K562 (cell line): ENCODE results near the gene BTD. TPM values are rescaled to one million over a fixed set of nuclear protein-coding genes. Genes with fewer than 3 reads are reported as not detected.

Experiments
- ATAC-seq: fragments of 200-7000 bp; cut with Tn5 transposase; 3 replicates; pipeline ENCODE4 v1.9.1; 2020; ENCODE audit warnings: moderate library complexity
- BruUV-seq: library from RNA; stranded (reverse); fragments of 400-500 nt; replicated peaks from 2 replicates; lab custom pipeline; 2021; lab: Mats Ljungman, UMichigan
- CTCF ChIA-PET: fragments of 300-600 bp; formaldehyde crosslinking; extraction: SDS; loops from one replicate; lab custom pipeline; 2021; ENCODE audit warnings: low intra/inter-chr PET ratio; lab: Yijun Ruan, JAX
- POLR2A ChIA-PET: fragments of 300-600, 350-650 bp; sonication (Branson Sonifier 250); formaldehyde crosslinking; extraction: SDS; loops from one replicate; lab custom pipeline; 2021; ENCODE audit warnings: antibody characterized with exemption, inconsistent platforms; lab: Yijun Ruan, JAX
- DNase-seq, 4 experiments: peaks; one replicate each; pipeline versions ENCODE4 v3.0.0 to v3.0.0-alpha.2; 2011 to 2018; ENCODE audit warnings: low spot score in 3 of 4, mixed read lengths in 3 of 4; ENCODE audit errors: extremely low read depth in 1 of 4
- FAIRE-seq: peaks from 2 replicates; lab custom pipeline; 2011; peaks lifted over from hg19 to GRCh38; lab: Jason Lieb, UNC
- H2AFZ ChIP-seq: 2 replicates; pipeline ENCODE4 v1.6.0; 2011; ENCODE audit warnings: low read depth, low read length, control low read depth, inconsistent platforms
- H3K27ac ChIP-seq: fragments of 200-600 bp; 3 replicates; pipeline ENCODE4 v1.8.0; 2011; ENCODE audit warnings: low read depth, mild to moderate bottlenecking, control low read depth, inconsistent platforms, low read length, moderate library complexity, mixed read lengths; ENCODE audit errors: extremely low read depth
- H3K27me3 ChIP-seq, 2 experiments: fragments of 300-600 bp in 1 of 2; 2 replicates in 1 of 2; 3 replicates in 1 of 2; pipeline versions ENCODE4 v1.6.0 to v1.8.0; 2011; ENCODE audit warnings: inconsistent platforms in 2 of 2, low read length in 2 of 2, mild to moderate bottlenecking in 1 of 2, mixed read lengths in 1 of 2, moderate library complexity in 1 of 2; ENCODE audit not compliant: control insufficient read depth in 2 of 2, insufficient read depth in 2 of 2
- H3K36me3 ChIP-seq: fragments of 300-600 bp; 3 replicates; pipeline ENCODE4 v1.8.0; 2011; ENCODE audit warnings: mild to moderate bottlenecking, low read length, inconsistent platforms; ENCODE audit not compliant: control insufficient read depth, insufficient read depth
- H3K4me1 ChIP-seq, 2 experiments: fragments of 200-600 bp in 1 of 2; replicated peaks in 1 of 2; 2 replicates in 1 of 2; 3 replicates in 1 of 2; pipeline versions ENCODE4 v1.5.1 to v1.8.0; 2011; ENCODE audit warnings: inconsistent platforms in 2 of 2, low read length in 2 of 2, mild to moderate bottlenecking in 1 of 2, mixed read lengths in 1 of 2, moderate library complexity in 1 of 2; ENCODE audit not compliant: control insufficient read depth in 2 of 2, insufficient read depth in 2 of 2
- H3K4me2 ChIP-seq: 2 replicates; pipeline ENCODE4 v1.6.1; 2011; ENCODE audit warnings: low read length, control low read depth, inconsistent platforms, mixed read lengths; ENCODE audit not compliant: insufficient read depth
- H3K4me3 ChIP-seq: fragments of 200-600 bp; sonication (generic), shearing (Covaris generic); 2 replicates; pipeline ENCODE4 v1.5.1; 2016; ENCODE audit warnings: control low read depth, inconsistent platforms
- H3K79me2 ChIP-seq: fragments of 200-600 bp; 3 replicates; pipeline ENCODE4 v1.8.0; 2011; ENCODE audit warnings: low read length, inconsistent platforms; ENCODE audit not compliant: control insufficient read depth, insufficient read depth
- H3K9ac ChIP-seq, 2 experiments: 2 replicates each; pipeline versions ENCODE4 v1.6.0 to v1.6.1; 2011; ENCODE audit warnings: low read depth in 2 of 2, low read length in 2 of 2, control low read depth in 1 of 2, inconsistent platforms in 1 of 2, mild to moderate bottlenecking in 1 of 2, mixed read lengths in 1 of 2; ENCODE audit not compliant: insufficient read depth in 1 of 2
- H3K9me1 ChIP-seq: one replicate; pipeline ENCODE4 v1.6.0; 2011; ENCODE audit warnings: inconsistent platforms, mild to moderate bottlenecking, low read length, moderate library complexity; ENCODE audit not compliant: control insufficient read depth, insufficient read depth
- H3K9me3 ChIP-seq: replicated peaks from 2 replicates; pipeline ENCODE4 v1.5.1; 2011; ENCODE audit warnings: low read depth, low read length, inconsistent platforms; ENCODE audit not compliant: control insufficient read depth, insufficient read depth
- H4K20me1 ChIP-seq: replicated peaks from 2 replicates; pipeline ENCODE4 v1.6.1; 2011; ENCODE audit warnings: low read length, inconsistent platforms, mixed read lengths; ENCODE audit not compliant: control insufficient read depth, insufficient read depth
- CAMTA2 ChIP-seq: fragments of 250-450 bp; sonication (Bioruptor Pico); conservative IDR thresholded peaks from 2 replicates; pipeline ENCODE4 v1.5.1; 2022
- ETV6 ChIP-seq, 3 experiments: fragments of 150-350 bp in 1 of 3; sonication (generic) in 1 of 3; formaldehyde crosslinking in 1 of 3; IDR thresholded peaks; 2 replicates each; pipeline versions ENCODE4 v1.6.1 to v1.8.0; 2014 to 2022; ENCODE audit warnings: borderline replicate concordance in 2 of 3, low read depth in 2 of 3, antibody characterized with exemption in 1 of 3, low read length in 1 of 3, mild to moderate bottlenecking in 1 of 3, missing genetic modification reagents in 1 of 3
- FOXP4 ChIP-seq: sonication (generic); formaldehyde crosslinking; IDR thresholded peaks from 2 replicates; pipeline ENCODE4 v1.8.0; 2022; ENCODE audit warnings: mild to moderate bottlenecking, missing genetic modification reagents, borderline replicate concordance
- MCM5 ChIP-seq: fragments of 450-650 bp; IDR thresholded peaks from 2 replicates; pipeline ENCODE4 v1.6.1; 2016; ENCODE audit warnings: low read depth
- PHB ChIP-seq: fragments of 250-450 bp; sonication (Bioruptor Pico); IDR thresholded peaks from 2 replicates; pipeline ENCODE4 v1.5.0; 2021
- RAD21 ChIP-seq, 2 experiments: fragments of 250-450 bp in 1 of 2; fragments of 450-650 bp in 1 of 2; sonication (Bioruptor Pico) in 1 of 2; formaldehyde crosslinking in 1 of 2; IDR thresholded peaks in 1 of 2; conservative IDR thresholded peaks in 1 of 2; 2 replicates each; pipeline versions ENCODE4 v1.4.0 to v1.8.0; 2020 to 2022; ENCODE audit warnings: mild to moderate bottlenecking in 2 of 2, moderate library complexity in 1 of 2
- SIN3A ChIP-seq, 2 experiments: fragments of 150-350 bp in 1 of 2; IDR thresholded peaks; 2 replicates each; pipeline ENCODE4 v1.6.1; 2011 to 2016; ENCODE audit warnings: borderline replicate concordance in 2 of 2, low read depth in 2 of 2, low read length in 2 of 2, mild to moderate bottlenecking in 2 of 2, moderate library complexity in 2 of 2; ENCODE audit not compliant: control insufficient read depth in 1 of 2
- SNIP1 ChIP-seq: fragments of 450-650 bp; IDR thresholded peaks from 2 replicates; pipeline ENCODE4 v1.7.1; 2017; ENCODE audit warnings: low read depth, mild to moderate bottlenecking
- THAP7 ChIP-seq: fragments of 250-450 bp; sonication (Bioruptor Pico); IDR thresholded peaks from 2 replicates; pipeline ENCODE4 v1.5.0; 2021
- ZNF134 ChIP-seq: fragments of 250-450 bp; sonication (Bioruptor Pico); conservative IDR thresholded peaks from 2 replicates; pipeline ENCODE4 v1.4.0; 2020
- ZNF518B ChIP-seq: fragments of 250-450 bp; sonication (Bioruptor Pico); IDR thresholded peaks from 2 replicates; pipeline ENCODE4 v1.5.0; 2021; ENCODE audit warnings: mild to moderate bottlenecking, moderate library complexity
- ZNF77 ChIP-seq: fragments of 250-450 bp; sonication (Bioruptor Pico); IDR thresholded peaks from 2 replicates; pipeline ENCODE4 v1.5.0; 2020
- WGBS: fragments of 100-300 bp; shearing (Covaris generic); methylation state at CpG from one replicate; pipeline ENCODE4 v1.1.6; 2016; ENCODE audit warnings: low coverage, mixed read lengths; ENCODE audit not compliant: insufficient coverage; ENCODE audit errors: missing lambda C conversion rate; 5-methylcytosine and 5-hydroxymethylcytosine counted together
- in situ Hi-C: fragments of 300-500 bp; cut with MboI; formaldehyde crosslinking; loops from 4 replicates; pipeline ENCODE4 v1.15.0; 2018; ENCODE audit warnings: inconsistent platforms, mixed read lengths
- intact Hi-C: fragments of 100-400 bp; cut with micrococcal nuclease; formaldehyde crosslinking; loops from 2 replicates; pipeline ENCODE4 v1.14.2; 2022
- polyA plus RNA-seq, 8 experiments: library from polyadenylated mRNA; depleted of rRNA in 4 of 8; stranded (reverse) in 5 of 8; unstranded in 3 of 8; fragments of >200 nt; fragmentation: Nextera tagmentation in 2 of 8; fragmentation: Illumina TruSeq in 1 of 8; extraction: Ambion mirVana in 2 of 8; extraction: Trizol in 1 of 8; gene quantifications; 2 replicates each; pipeline versions ENCODE4 v1.2.1 to v1.2.3, GENCODE V29; 2011 to 2014; ENCODE audit warnings: inconsistent platforms in 1 of 8, missing spikeins in 1 of 8
- total RNA-seq, 7 experiments: library from RNA; depleted of rRNA in 6 of 7; stranded (reverse); fragments of >200 nt in 6 of 7; fragmentation: Illumina TruSeq in 2 of 7; extraction: Trizol in 2 of 7; gene quantifications; 2 replicates each; pipeline versions ENCODE4 v1.2.1 to v1.2.3, GENCODE V29; 2011 to 2021; ENCODE audit warnings: low replicate concordance in 1 of 7

BTD gene
- total and polyA plus RNA-seq, 9 of the 15 experiments (the other 6 are each of a cell fraction or from before 2014, with no cell fraction given): 6.6 to 26.2 (median 10.6) TPM

GRCh38 chr3:15646851-15647511 lies 45.4 kb downstream of the BTD start:
- Histone ChIP-seq H3K9me1 (no peaks in the 10 kb centered on the region), H3K9ac (no peak overlapping the region), H4K20me1 (no peaks in the 10 kb centered on the region), H3K79me2 (no peaks in the 10 kb centered on the region), H3K36me3 (no peaks in the 10 kb centered on the region), H3K27me3 (peaks cover 19 to 34% of the 10 kb centered on the region in 2 experiments), H3K4me1 (0 out of 5 replicates have a peak, but pooled peaks cover 0 to 2% of the 10 kb centered on the region in 2 experiments), H3K9me3 (no peaks in the 10 kb centered on the region), H2AFZ (no peak overlapping the region; the same call in 1 of the 2 replicates), H3K27ac (no peak overlapping the region), H3K4me2 (no peak overlapping the region), H3K4me3 (no peak overlapping the region)
- in situ Hi-C loops: loop anchor here (25.0 kb wide), 1 partner anchor 890 kb away; no protein-coding TSS in a partner anchor
- intact Hi-C loops: no loop called here
- TF ChIP-seq ETV6 (IDR thresholded peaks at IDR 0.05; ENCODE audit: borderline replicate concordance in 1 of 2, low read depth in 2 of 2, low read length in 1 of 2) (no peak), ETV6 (CRISPR knock-in tag; IDR thresholded peaks at IDR 0.05; ENCODE audit: borderline replicate concordance) (no peak), CAMTA2 (no peak), MCM5 (no peak), SNIP1 (no peak), PHB (no peak), ZNF518B (CRISPR knock-in tag) (no peak), RAD21 (CRISPR knock-in tag; conservative IDR thresholded peaks at IDR 0.05 in 1 of 2, IDR thresholded peaks at IDR 0.05 in 1 of 2) (no peak), SIN3A (IDR thresholded peaks at IDR 0.05; ENCODE audit: borderline replicate concordance in 2 of 2, control insufficient read depth in 1 of 2, low read depth in 2 of 2, low read length in 2 of 2) (no peak), FOXP4 (no peak), THAP7 (CRISPR knock-in tag) (no peak), ZNF77 (no peak), ZNF134 (CRISPR knock-in tag) (no peak)
- FAIRE-seq: no peak
- ChIA-PET CTCF (no interaction called here), POLR2A (no interaction called here)
- DNase-seq: no peak
- 33% methylated on average over 13 of the region's 13 CpGs for WGBS
- ATAC-seq: no peak
- BruUV-seq: no TSS peak
